ENCODE data around the gene CNEP1R1.

DNA sequence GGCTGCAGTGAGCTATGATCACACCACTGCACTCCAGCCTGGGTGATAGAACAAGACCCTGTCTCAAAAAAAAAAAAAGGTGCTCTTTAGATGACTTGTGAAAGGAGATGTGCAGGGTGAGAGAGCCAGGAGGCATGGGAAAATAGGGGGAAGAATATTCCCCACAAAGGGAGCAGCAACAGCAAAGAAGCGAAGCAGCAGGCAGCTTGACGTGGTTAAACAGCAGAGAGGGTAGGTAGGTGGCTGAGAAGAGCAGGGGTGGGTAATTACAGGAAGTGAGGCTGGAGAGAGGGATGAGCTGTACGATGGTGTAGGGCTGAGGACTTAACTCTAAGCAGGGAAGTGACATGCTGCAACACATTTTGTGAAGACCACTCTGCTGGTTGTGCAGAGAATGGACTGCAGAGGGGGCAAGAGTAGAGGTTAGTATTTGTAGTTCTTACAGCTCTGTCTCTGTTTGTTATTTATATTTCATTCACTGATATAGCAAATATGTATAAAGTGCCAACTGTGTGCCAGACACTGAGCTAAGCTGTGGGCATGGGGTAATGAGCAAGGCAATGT is 42.3 kb downstream of the CNEP1R1 start:
- peak; percentile 57 to 70 for TF ChIP-seq CTCF (conservative IDR thresholded peaks at IDR 0.05 in 1 of 2, IDR thresholded peaks at IDR 0.05 in 1 of 2; ENCODE audit: low read depth in 1 of 2, low read length in 2 of 2)
- TF ChIP-seq EZH2 (IDR thresholded peaks at IDR 0.05; ENCODE audit: low read length, missing control alignments) = no peak

Measured in fibroblast of lung (primary cell).